Activated CD4-positive, alpha-beta T cell treated with anti-CD3 and anti-CD28 coated beads, Interleukin-2, amount 50 U/mL, for 1 hour (primary cell): ENCODE data around the gene JMJD8.

Experiments
- DNase-seq: peaks from one replicate; pipeline ENCODE4 v3.0.0-alpha.2; 2020

JMJD8 gene

DNA sequence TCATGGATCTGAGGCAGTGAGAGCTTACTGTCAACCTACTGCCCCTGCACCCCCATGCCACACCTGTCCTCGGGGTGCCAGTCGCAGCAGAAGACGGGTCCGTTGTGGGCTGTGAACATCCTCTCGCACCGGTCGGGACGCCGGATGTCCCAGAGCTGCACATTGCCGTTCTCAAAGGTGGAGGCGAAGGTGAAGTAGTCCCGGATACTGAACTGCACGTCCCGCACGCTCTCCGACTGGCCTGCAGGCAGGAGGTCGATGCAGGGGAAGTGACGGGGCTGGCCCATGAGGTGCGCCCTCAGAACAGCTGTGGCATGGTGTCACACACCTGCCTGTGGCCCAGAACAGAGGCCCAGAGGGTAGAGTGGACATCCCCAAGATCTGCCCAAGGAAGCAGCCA is 3.4 kb upstream of the JMJD8 start:
- DNase-seq: no peak

DNA sequence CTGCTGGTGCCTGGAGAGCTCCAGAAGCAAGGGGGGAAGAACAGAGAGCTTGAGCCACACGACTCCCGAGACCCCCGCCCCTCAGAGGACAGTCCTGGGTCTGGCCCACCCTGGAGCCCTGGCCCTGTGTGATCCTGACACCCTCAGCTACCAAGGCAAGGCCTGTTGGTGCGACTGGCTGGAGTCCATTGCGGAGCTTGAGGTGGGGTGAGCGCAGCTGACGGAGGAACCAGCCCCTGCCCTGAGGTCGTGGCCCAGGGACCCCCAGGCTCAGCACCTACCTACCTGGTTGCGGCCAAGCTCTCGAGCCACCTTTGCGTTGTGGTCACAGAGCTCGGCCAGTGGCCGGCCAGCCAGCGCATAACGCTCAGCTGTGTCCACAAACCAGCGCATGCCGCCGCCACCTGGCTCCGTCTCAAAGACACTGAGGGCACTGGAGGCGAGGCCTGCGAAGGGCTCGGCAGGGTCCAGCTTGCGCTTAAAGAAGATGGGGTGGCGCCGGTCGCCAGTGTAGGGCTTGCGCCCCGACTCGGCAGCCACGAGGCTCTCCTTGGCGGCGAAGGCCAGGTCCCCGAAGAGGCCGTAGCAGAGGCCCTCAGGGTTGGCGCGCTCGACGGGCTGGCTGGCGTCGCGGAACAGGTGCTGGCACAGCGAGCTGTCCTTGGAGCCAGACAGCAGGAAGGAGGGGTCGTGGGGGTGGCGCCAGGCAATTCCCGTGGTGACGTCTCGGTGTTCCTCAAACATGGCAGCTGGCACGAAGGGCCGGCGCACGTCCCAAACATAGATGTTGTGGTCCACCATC is 2.5 kb upstream of the JMJD8 start:
- no peak for DNase-seq

GRCh38 chr16:685967-686366 is 1.8 kb upstream of the JMJD8 start:
- no peak for DNase-seq

DNA sequence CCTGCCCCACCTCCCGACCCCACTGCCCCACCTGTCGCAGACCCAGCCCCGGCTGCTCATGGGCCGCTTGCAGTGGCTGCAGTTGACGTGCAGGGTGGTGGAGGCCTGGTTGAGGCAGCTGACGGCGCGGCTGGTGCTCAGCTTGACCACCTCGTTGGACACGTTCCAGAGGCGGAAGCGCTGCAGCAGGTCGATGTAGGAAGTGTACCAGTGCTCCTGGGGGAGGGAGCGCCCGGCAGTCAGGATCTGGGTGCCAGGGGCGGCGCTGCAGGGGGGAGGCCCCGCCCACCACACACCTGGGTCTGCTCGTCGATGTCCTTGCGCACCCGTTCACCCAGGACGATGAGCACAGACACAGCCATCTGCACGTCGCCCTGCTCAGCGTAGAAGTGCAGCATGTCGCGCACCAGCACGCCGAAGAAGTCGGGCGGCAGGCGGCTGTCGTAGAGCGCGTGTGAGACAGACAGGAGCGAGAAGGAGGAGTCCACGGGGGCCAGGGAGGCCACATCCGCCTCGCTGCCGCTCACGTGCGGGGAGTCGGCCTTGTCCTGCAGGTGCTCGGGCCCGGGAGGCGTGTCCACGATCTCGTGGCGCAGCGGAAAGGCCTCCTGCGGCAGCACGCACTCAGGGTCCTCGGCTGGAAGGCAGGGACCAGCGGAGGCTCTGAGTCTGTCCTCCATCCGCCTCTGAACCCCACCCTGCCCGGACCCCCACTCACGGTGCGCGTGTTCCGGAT is 995 bp upstream of the JMJD8 start:
- DNase-seq: no peak

GRCh38 chr16:683396-684070 is 601 bp downstream of the JMJD8 start:
- no peak for DNase-seq

- no peak for DNase-seq
Measured at GRCh38 chr16:682493-683395, 1.4 kb downstream of the JMJD8 start.

- no peak for DNase-seq
Measured at GRCh38 chr16:681746-682427, 2.2 kb downstream of the JMJD8 start.

DNA sequence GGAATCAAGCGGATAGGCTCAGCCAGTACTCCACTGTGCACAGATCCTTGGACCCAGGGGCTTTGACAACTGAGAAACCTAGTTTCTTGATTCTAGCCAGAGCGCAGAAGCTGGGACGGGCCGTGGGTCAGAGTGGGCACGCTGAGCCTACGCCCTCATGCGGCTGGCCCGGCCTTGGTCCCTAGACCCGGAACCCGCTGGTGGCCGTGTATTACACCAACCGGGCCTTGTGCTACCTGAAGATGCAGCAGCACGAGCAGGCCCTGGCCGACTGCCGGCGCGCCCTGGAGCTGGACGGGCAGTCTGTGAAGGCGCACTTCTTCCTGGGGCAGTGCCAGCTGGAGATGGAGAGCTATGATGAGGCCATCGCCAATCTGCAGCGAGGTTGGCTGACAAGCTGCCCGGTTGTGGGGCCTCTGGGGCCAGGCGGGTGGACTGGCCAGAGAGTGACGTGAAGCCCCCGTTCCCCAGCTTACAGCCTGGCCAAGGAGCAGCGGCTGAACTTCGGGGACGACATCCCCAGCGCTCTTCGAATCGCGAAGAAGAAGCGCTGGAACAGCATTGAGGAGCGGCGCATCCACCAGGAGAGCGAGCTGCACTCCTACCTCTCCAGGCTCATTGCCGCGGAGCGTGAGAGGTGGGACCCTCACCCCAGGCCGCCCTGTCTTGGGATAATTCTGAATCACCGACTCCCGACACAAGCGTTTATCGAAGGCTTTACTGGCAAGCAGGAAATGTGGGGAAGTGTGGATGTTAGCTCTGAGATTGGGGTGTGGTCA is 3.0 kb downstream of the JMJD8 start:
- DNase-seq: no peak

DNA sequence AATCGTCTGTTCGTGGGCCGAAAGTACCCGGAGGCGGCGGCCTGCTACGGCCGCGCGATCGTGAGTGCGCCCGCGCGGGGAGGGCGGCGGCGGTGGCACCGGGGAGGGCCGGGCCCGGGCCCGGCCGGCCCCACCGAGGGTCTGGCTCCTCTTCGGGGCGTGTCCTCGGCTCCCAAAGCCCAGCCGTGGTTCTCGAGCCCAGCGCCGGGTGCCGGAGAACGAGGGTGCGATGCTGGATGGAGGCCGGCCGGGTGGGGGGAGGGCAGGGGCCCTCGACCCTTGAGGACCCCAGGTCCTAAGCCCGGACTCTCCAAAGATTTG is 3.5 kb downstream of the JMJD8 start:
- no peak for DNase-seq

DNA sequence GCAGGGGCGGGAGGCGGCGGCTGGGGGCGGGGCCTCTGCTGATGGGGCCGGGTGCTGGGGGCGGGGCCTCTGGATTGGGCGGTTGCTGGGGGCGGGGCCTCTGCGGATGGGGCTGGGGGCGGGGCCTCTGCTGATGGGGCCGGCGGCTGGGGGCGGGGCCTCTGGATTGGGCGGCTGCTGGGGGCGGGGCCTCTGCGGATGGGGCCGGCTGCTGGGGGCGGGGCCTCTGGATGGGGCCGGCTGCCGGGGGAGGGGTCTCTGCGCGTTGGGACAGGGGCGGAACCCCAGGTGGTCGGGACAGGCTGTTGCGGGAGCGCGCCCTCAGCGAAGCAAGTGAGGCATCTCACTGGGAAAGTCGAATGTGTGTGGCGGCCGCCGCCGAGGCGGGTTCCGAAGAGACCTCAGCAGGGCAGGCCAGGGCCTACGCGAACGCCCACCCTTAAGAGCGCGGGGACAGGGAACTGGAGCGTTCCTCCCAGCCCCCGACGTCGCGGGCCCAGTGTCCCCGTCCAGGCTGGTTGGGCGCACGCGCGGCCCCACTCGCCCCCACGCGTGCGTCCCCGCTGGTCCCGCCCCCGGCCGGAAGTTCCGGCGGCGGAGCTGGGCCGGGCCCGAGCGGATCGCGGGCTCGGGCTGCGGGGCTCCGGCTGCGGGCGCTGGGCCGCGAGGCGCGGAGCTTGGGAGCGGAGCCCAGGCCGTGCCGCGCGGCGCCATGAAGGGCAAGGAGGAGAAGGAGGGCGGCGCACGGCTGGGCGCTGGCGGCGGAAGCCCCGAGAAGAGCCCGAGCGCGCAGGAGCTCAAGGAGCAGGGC is 4.1 kb downstream of the JMJD8 start, which contains the start of gene STUB1:
Gene STUB1, plus strand, starts transcription at position 597 of the 811 bp plus-strand sequence. Its CDS starts 116 bp downstream, at position 713.
- DNase-seq: peak; percentile 88

GRCh38 chr16:678858-679813 is 5.0 kb downstream of the JMJD8 start:
- DNase-seq: peak; percentile 40

GRCh38 chr16:678209-678857 is 5.8 kb downstream of the JMJD8 start:
- no peak for DNase-seq

GRCh38 chr16:677316-678190 is 6.6 kb downstream of the JMJD8 start:
- no peak for DNase-seq

- peak; percentile 59 for DNase-seq
Measured at GRCh38 chr16:676913-677312, 7.2 kb downstream of the JMJD8 start.

DNA sequence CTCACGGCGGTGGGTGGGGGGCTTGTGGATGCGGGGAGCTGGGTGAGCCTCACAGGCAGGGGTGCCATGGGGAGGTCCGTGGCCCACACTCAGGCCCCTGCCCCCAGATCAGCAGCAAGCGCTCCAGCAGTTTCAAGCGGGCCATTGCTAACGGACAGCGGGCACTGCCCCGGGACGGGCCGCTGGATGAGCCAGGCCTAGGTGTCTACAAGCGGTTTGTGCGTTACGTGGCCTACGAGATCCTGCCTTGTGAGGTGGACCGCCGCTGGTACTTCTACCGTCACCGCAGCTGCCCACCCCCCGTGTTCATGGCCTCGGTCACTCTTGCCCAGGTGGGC is 7.6 kb downstream of the JMJD8 start:
- DNase-seq: no peak

GRCh38 chr16:675884-676564 is 8.1 kb downstream of the JMJD8 start:
- no peak for DNase-seq
